HepG2 (cell line): ENCODE data around the gene ADGRE3.

Experiments used
- JDP2 ChIP-seq: sonication (generic); formaldehyde crosslinking; IDR thresholded peaks from 2 replicates; pipeline ENCODE4 v1.8.1; 2022; ENCODE audit warnings: missing genetic modification reagents, borderline replicate concordance
- KDM2A ChIP-seq: sonication (generic); formaldehyde crosslinking; IDR thresholded peaks from 2 replicates; pipeline ENCODE4 v1.4.0; 2020; ENCODE audit warnings: low read depth, missing genetic modification reagents, borderline replicate concordance
- NR2C2 ChIP-seq: sonication (generic); formaldehyde crosslinking; IDR thresholded peaks from 2 replicates; pipeline ENCODE4 v1.4.0; 2020; ENCODE audit warnings: missing genetic modification reagents, mild to moderate bottlenecking, moderate library complexity, borderline replicate concordance
- NRL ChIP-seq: sonication (generic); formaldehyde crosslinking; IDR thresholded peaks from 2 replicates; pipeline ENCODE4 v1.5.0; 2020; ENCODE audit warnings: missing genetic modification reagents, mild to moderate bottlenecking, moderate library complexity, borderline replicate concordance
- POLR2A ChIP-seq, 2 experiments: IDR thresholded peaks; 2 replicates each; pipeline ENCODE4 v1.6.1; 2011; ENCODE audit warnings: low read depth in 2 of 2, low read length in 2 of 2, mild to moderate bottlenecking in 1 of 2, moderate library complexity in 1 of 2; ENCODE audit not compliant: insufficient read depth in 1 of 2
- POLR2AphosphoS5 ChIP-seq: IDR thresholded peaks from 2 replicates; pipeline ENCODE4 v1.6.1; 2012; ENCODE audit warnings: low read depth, low read length
- TBP ChIP-seq: sonication (generic); formaldehyde crosslinking; IDR thresholded peaks from 2 replicates; pipeline ENCODE4 v1.5.0; 2020; ENCODE audit warnings: missing genetic modification reagents
- ZBTB20 ChIP-seq: sonication (generic); formaldehyde crosslinking; IDR thresholded peaks from 2 replicates; pipeline ENCODE4 v1.8.1; 2023; ENCODE audit warnings: missing genetic modification reagents, low read depth, mild to moderate bottlenecking, borderline replicate concordance
- ZNF746 ChIP-seq: sonication (generic); formaldehyde crosslinking; IDR thresholded peaks from 2 replicates; pipeline ENCODE4 v1.8.0; 2022; ENCODE audit warnings: mild to moderate bottlenecking, missing genetic modification reagents
- TF ChIP-seq, protein P1 (sequence below): sonication (generic); formaldehyde crosslinking; IDR thresholded peaks from 2 replicates; pipeline ENCODE4 v1.4.0; 2020; ENCODE audit warnings: missing genetic modification reagents
- TF ChIP-seq, protein P2 (sequence below): sonication (generic); formaldehyde crosslinking; IDR thresholded peaks from 2 replicates; pipeline ENCODE4 v1.4.0; 2020; ENCODE audit warnings: low read depth, mild to moderate bottlenecking, missing genetic modification reagents
- TF ChIP-seq, protein P3 (sequence below): sonication (generic); formaldehyde crosslinking; IDR thresholded peaks from 2 replicates; pipeline ENCODE4 v1.4.0; 2020; ENCODE audit warnings: missing genetic modification reagents, borderline replicate concordance
- TF ChIP-seq, protein P4 (sequence below): sonication (generic); formaldehyde crosslinking; IDR thresholded peaks from 2 replicates; pipeline ENCODE4 v1.5.0; 2020; ENCODE audit warnings: mild to moderate bottlenecking, missing genetic modification reagents, moderate library complexity

DNA sequence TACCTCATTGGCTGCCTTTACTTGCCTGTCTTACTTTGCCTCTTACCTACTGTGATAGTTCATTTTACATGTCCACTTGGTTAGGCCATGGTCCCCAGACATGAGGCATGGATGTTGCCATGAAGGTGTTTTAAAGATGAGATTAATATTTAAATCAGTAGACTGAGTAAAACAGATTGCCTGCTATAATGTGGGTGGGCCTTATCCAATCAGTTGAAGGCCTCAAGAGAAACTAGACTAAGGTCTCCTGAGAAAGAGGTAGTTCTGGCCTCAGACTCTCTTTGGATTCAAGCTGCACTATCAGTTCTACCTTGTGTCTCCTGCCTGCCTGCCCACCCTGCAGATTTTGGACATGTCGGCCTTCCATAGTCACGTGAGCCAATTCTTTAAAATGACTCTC, 26.1 kb downstream of the ADGRE3 start:
- TF ChIP-seq, protein P1, sequence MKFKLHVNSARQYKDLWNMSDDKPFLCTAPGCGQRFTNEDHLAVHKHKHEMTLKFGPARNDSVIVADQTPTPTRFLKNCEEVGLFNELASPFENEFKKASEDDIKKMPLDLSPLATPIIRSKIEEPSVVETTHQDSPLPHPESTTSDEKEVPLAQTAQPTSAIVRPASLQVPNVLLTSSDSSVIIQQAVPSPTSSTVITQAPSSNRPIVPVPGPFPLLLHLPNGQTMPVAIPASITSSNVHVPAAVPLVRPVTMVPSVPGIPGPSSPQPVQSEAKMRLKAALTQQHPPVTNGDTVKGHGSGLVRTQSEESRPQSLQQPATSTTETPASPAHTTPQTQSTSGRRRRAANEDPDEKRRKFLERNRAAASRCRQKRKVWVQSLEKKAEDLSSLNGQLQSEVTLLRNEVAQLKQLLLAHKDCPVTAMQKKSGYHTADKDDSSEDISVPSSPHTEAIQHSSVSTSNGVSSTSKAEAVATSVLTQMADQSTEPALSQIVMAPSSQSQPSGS (CRISPR knock-in tag) = no peak
- TF ChIP-seq POLR2A (IDR thresholded peaks at IDR 0.05; ENCODE audit: insufficient read depth in 1 of 2, low read depth in 2 of 2, low read length in 2 of 2) = no peak
- no peak for TF ChIP-seq NR2C2 (CRISPR knock-in tag)
- TF ChIP-seq TBP (CRISPR knock-in tag) = no peak
- TF ChIP-seq JDP2 = no peak
- TF ChIP-seq, protein P2, sequence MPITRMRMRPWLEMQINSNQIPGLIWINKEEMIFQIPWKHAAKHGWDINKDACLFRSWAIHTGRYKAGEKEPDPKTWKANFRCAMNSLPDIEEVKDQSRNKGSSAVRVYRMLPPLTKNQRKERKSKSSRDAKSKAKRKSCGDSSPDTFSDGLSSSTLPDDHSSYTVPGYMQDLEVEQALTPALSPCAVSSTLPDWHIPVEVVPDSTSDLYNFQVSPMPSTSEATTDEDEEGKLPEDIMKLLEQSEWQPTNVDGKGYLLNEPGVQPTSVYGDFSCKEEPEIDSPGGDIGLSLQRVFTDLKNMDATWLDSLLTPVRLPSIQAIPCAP = no peak
- no peak for TF ChIP-seq KDM2A (CRISPR knock-in tag)
- TF ChIP-seq, protein P3, sequence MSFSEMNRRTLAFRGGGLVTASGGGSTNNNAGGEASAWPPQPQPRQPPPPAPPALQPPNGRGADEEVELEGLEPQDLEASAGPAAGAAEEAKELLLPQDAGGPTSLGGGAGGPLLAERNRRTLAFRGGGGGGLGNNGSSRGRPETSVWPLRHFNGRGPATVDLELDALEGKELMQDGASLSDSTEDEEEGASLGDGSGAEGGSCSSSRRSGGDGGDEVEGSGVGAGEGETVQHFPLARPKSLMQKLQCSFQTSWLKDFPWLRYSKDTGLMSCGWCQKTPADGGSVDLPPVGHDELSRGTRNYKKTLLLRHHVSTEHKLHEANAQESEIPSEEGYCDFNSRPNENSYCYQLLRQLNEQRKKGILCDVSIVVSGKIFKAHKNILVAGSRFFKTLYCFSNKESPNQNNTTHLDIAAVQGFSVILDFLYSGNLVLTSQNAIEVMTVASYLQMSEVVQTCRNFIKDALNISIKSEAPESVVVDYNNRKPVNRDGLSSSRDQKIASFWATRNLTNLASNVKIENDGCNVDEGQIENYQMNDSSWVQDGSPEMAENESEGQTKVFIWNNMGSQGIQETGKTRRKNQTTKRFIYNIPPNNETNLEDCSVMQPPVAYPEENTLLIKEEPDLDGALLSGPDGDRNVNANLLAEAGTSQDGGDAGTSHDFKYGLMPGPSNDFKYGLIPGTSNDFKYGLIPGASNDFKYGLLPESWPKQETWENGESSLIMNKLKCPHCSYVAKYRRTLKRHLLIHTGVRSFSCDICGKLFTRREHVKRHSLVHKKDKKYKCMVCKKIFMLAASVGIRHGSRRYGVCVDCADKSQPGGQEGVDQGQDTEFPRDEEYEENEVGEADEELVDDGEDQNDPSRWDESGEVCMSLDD (CRISPR knock-in tag) = no peak
- no peak for TF ChIP-seq ZNF746 (CRISPR knock-in tag)
- TF ChIP-seq POLR2AphosphoS5 = no peak
- no peak for TF ChIP-seq ZBTB20 (CRISPR knock-in tag)
- TF ChIP-seq, protein P4, sequence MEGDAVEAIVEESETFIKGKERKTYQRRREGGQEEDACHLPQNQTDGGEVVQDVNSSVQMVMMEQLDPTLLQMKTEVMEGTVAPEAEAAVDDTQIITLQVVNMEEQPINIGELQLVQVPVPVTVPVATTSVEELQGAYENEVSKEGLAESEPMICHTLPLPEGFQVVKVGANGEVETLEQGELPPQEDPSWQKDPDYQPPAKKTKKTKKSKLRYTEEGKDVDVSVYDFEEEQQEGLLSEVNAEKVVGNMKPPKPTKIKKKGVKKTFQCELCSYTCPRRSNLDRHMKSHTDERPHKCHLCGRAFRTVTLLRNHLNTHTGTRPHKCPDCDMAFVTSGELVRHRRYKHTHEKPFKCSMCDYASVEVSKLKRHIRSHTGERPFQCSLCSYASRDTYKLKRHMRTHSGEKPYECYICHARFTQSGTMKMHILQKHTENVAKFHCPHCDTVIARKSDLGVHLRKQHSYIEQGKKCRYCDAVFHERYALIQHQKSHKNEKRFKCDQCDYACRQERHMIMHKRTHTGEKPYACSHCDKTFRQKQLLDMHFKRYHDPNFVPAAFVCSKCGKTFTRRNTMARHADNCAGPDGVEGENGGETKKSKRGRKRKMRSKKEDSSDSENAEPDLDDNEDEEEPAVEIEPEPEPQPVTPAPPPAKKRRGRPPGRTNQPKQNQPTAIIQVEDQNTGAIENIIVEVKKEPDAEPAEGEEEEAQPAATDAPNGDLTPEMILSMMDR = no peak
- TF ChIP-seq NRL = no peak
